Glutamatergic neuron (in vitro differentiated cells): ENCODE measurements around the gene C1D. TPM values are rescaled to one million over a fixed set of nuclear protein-coding genes. Genes with fewer than 3 reads are reported as not detected.

Source experiments
- DNase-seq: peaks from one replicate; pipeline ENCODE4 v3.0.0; 2022
- H3K27ac Mint-ChIP-seq: one replicate; pipeline ENCODE4 v1.8.0; 2020; ENCODE audit warnings: mild to moderate bottlenecking, mixed read lengths, inconsistent platforms; ENCODE audit not compliant: unreplicated experiment
- H3K27me3 Mint-ChIP-seq: one replicate; pipeline ENCODE4 v1.8.0; 2020; ENCODE audit warnings: mild to moderate bottlenecking, moderate library complexity, mixed read lengths, inconsistent platforms; ENCODE audit not compliant: unreplicated experiment
- H3K36me3 Mint-ChIP-seq: one replicate; pipeline ENCODE4 v1.8.0; 2020; ENCODE audit warnings: mild to moderate bottlenecking, mixed read lengths, inconsistent platforms; ENCODE audit not compliant: unreplicated experiment
- H3K4me1 Mint-ChIP-seq: one replicate; pipeline ENCODE4 v1.8.0; 2020; ENCODE audit warnings: mild to moderate bottlenecking, low read depth, mixed read lengths, inconsistent platforms; ENCODE audit not compliant: unreplicated experiment
- H3K4me3 Mint-ChIP-seq: one replicate; pipeline ENCODE4 v1.8.0; 2020; ENCODE audit warnings: mild to moderate bottlenecking, mixed read lengths, inconsistent platforms; ENCODE audit not compliant: unreplicated experiment
- H3K9me3 Mint-ChIP-seq: one replicate; pipeline ENCODE4 v1.8.0; 2020; ENCODE audit warnings: mild to moderate bottlenecking, moderate library complexity, mixed read lengths, inconsistent platforms; ENCODE audit not compliant: unreplicated experiment
- total RNA-seq: library from RNA; stranded (reverse); fragmentation: NEBNext Ultra II Directional; extraction: Animal tissue kit (Norgen Biotek cat#: 25700); gene quantifications from one replicate; pipeline ENCODE4 v1.2.1, GENCODE V29; 2021; ENCODE audit not compliant: unreplicated experiment
- TF ChIP-seq, protein P1 (sequence below): fragments of 200-600 bp; sonication (generic); IDR thresholded peaks from one replicate; pipeline ENCODE4 v1.5.0; 2021; ENCODE audit not compliant: partially characterized antibody, unreplicated experiment

The C1D gene
- total RNA-seq, 1 donor from 2014 or later: 16.8 TPM

- TF ChIP-seq, protein P1, sequence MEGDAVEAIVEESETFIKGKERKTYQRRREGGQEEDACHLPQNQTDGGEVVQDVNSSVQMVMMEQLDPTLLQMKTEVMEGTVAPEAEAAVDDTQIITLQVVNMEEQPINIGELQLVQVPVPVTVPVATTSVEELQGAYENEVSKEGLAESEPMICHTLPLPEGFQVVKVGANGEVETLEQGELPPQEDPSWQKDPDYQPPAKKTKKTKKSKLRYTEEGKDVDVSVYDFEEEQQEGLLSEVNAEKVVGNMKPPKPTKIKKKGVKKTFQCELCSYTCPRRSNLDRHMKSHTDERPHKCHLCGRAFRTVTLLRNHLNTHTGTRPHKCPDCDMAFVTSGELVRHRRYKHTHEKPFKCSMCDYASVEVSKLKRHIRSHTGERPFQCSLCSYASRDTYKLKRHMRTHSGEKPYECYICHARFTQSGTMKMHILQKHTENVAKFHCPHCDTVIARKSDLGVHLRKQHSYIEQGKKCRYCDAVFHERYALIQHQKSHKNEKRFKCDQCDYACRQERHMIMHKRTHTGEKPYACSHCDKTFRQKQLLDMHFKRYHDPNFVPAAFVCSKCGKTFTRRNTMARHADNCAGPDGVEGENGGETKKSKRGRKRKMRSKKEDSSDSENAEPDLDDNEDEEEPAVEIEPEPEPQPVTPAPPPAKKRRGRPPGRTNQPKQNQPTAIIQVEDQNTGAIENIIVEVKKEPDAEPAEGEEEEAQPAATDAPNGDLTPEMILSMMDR: no peak
- DNase-seq: no peak
- no peaks in the 10 kb centered on the region for H3K36me3 Mint-ChIP-seq
- H3K27me3 Mint-ChIP-seq: peaks cover 2% of the 10 kb centered on the region
- H3K27ac Mint-ChIP-seq: no peak overlapping the region
- H3K9me3 Mint-ChIP-seq: peaks cover 2% of the 10 kb centered on the region
- H3K4me3 Mint-ChIP-seq: no peak overlapping the region
- H3K4me1 Mint-ChIP-seq: peaks cover 8% of the 10 kb centered on the region
Measured at GRCh38 chr2:68059784-68060525, 2.8 kb downstream of the C1D start.

DNA sequence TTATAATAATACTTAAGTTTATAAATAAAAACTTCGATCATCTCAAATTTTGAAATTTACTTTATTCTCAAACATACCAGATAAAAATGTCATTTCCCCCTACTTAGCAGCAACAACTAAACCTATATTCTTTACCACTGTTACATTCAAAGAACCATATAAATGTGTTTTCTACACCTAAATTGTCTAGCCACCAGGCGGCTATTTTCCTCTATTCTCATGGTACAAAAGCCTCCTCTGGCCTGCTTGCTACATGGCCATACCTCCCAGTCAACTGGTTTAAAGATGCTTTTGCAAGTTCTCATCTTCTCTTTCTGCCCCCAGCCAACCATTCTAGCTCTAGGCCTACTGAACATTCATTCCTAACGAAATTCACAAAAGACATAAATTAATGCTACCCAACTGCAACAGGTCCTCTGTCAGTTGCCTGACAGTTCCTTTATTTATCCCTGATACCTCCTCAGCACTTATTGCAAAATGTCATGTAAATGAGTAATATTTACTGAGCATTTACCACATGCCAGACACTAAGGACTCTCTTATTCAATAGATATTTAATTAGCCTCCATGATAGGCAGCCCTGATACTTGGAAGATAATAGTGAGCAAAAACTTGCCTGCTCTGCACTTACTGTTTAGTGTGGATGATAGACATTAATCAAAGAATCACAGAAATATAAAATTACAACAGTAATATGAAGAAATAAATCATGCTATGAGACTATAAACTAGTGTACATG lies 5.0 kb downstream of the C1D start:
- Mint-ChIP-seq H3K9me3 (peaks cover under 1% of the 10 kb centered on the region), H3K27me3 (peaks cover 2% of the 10 kb centered on the region), H3K27ac (no peak overlapping the region), H3K4me3 (no peak overlapping the region), H3K36me3 (no peaks in the 10 kb centered on the region), H3K4me1 (peaks cover 6% of the 10 kb centered on the region)
- DNase-seq: no peak
- TF ChIP-seq, protein P1: no peak

DNA sequence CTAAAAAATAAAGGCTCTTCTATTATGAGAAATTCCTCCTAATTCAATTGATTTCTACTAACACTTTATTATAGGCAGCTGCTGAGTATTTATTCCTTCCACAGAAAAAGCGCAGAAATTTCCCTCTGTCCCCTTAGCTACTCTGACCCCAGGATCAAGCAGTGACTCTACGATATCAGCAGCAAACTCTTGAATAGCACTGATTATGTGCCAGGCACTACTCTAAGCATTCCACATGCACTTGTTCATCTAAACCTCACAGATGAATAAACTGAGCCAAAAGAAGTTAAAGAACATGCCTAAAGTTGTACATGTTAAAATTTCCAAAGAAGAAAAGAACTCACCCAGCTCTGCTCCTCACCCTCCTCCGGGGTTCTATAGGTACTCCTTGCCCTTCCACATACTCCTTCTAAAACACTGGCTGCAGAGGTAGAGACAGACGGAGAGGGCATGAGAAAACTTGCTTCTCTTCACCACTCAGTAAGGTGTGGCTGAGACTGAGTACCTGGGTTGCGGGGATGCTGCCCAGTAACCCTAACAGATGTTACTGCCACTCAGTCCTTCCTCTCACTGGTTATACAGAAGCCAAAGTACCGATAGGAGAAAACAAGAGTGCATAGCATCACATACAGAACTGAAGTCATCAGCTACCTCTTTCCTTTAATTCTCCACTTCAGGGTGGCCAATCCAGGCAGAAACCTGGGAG lies 9.9 kb downstream of the C1D start:
- TF ChIP-seq, protein P1: no peak
- Mint-ChIP-seq H3K9me3 (no peaks in the 10 kb centered on the region), H3K36me3 (no peaks in the 10 kb centered on the region), H3K4me3 (no peak overlapping the region), H3K27me3 (no peaks in the 10 kb centered on the region), H3K4me1 (no peaks in the 10 kb centered on the region), H3K27ac (no peak overlapping the region)
- DNase-seq: no peak

DNA sequence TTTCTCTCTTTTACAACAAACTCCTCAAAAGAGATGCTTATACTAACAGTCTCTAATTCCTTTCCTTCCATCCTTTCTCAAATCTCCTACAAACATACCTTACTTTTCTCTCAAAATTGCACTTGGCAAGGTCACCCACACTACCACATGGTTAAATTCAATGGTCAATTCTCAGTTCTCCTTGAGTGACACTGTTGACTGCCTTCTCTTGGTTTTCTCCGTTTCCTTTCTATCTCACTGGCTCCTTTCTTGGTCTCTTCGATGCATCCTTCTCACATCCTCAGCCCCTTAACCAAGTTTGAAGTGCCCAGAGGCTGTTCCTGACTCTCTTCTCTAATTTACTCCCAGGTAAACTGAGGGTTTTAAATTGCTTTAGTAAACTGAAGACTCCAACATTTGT lies 12.5 kb downstream of the C1D start:
- no peak overlapping the region for H3K27ac Mint-ChIP-seq
- H3K4me1 Mint-ChIP-seq: no peaks in the 10 kb centered on the region
- H3K27me3 Mint-ChIP-seq: no peaks in the 10 kb centered on the region
- TF ChIP-seq, protein P1: no peak
- H3K36me3 Mint-ChIP-seq: no peaks in the 10 kb centered on the region
- no peak for DNase-seq
- no peaks in the 10 kb centered on the region for H3K9me3 Mint-ChIP-seq
- H3K4me3 Mint-ChIP-seq: no peak overlapping the region
